ENCODE results near the gene MAN2B2.
"Not testable (repeated sequence)": the region's sequence is repeated elsewhere in the genome, so short reads cannot be mapped to it uniquely, and the experiment has no call there.

Gene MAN2B2

DNA sequence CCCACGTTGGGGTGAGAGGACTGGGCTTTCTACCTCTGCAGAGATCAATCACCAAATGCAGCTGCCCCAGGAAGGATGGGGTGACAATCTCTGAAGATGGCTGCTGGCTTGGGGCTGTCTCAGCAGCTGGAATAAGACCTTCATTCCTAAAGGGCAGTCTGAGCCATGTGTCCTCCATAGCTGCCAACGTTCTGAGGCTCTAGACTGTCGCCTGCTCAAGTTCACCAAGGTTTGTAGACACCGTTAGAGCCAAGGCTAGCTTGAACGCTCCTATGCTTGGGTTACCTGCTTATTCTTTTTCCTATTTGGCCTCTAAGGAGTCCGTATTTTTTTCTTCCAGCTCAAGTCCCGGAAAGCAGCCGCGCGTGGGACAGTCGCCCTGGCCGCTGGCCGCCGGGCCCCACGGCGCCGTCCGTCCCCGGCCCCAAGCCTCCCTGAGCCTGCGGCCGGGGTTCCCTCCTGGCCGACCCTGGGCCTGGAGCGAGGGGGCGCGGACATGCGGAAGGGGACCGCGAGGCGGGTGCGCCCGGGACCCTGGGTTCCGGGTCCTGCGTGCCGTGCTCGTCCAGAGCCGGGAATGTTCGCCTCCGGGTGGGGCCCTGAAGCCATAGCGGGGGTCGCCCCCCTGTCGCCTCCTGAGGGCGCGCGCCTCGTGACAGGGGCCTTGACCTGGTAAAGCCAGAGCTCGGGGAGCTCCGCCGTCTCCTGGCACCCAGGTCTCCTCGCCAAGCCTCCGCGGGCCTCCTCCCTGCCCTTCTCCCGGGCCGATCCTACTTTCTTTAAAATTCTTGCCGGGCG is 88.8 kb downstream of the MAN2B2 start:
- DNase-seq (ENCODE audit: insufficient read length, low spot score) (no peak), FAIRE-seq (no peak)
- TF ChIP-seq, protein P1, sequence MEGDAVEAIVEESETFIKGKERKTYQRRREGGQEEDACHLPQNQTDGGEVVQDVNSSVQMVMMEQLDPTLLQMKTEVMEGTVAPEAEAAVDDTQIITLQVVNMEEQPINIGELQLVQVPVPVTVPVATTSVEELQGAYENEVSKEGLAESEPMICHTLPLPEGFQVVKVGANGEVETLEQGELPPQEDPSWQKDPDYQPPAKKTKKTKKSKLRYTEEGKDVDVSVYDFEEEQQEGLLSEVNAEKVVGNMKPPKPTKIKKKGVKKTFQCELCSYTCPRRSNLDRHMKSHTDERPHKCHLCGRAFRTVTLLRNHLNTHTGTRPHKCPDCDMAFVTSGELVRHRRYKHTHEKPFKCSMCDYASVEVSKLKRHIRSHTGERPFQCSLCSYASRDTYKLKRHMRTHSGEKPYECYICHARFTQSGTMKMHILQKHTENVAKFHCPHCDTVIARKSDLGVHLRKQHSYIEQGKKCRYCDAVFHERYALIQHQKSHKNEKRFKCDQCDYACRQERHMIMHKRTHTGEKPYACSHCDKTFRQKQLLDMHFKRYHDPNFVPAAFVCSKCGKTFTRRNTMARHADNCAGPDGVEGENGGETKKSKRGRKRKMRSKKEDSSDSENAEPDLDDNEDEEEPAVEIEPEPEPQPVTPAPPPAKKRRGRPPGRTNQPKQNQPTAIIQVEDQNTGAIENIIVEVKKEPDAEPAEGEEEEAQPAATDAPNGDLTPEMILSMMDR (IDR thresholded peaks at IDR 0.05; ENCODE audit: insufficient read depth, missing control alignments): no peak

DNA sequence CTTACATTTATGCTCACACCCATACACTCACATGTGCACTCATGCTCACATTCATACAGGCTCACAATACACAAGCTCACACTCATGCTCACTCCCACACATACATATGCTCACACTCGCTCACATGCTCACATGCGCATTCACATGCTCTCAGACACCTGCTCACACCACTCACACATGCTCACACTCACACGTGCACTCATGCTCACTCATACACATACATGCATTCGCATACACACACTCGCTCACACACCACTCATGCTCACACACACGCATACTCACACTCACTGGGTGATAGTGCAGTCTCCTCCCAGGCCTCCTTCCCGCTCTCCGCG is 90.3 kb downstream of the MAN2B2 start:
- FAIRE-seq: no peak
- TF ChIP-seq, protein P1 (IDR thresholded peaks at IDR 0.05; ENCODE audit: insufficient read depth, missing control alignments): no peak
- DNase-seq (ENCODE audit: insufficient read length, low spot score): no peak

DNA sequence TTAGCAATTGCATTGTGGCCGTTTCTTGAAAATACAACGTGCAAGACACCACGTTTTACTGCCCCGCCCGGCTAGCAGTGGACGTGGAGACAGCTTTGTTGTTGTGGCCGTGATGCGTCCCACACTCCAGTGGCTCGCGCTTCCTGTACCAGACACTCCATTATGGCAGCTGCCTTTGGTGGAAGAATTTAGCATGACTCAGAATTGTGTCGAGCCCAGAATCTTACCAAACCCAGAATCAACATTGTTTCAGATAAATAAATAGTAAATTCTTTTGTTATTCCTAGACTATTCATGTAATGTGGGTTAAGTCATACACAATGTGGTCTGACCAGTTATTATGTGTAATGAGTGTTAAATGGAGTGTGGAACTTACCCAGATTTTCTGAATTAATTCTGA is 93.4 kb downstream of the MAN2B2 start:
- DNase-seq (ENCODE audit: insufficient read length, low spot score): no peak
- TF ChIP-seq, protein P1 (IDR thresholded peaks at IDR 0.05; ENCODE audit: insufficient read depth, missing control alignments): no peak
- no peak for FAIRE-seq

DNA sequence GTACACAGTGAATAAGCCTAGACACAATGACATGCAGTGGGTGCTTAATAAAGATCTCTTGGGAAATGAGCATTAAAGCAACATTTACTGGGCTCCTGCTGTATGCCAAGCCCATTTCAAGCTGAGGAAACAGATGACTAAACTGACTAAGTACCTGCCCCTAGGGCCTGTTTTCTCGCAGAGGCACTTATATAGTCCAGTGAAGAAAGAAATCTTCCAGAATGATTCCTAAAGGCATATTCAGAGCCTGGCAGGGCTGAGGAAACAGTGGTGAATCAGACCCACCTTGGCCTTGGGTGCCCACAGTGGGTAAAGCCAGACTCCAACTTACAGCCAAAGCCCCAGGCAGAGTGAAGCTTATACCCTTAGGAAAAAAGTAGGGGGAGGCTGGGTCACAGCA is 96.7 kb downstream of the MAN2B2 start:
- FAIRE-seq: no peak
- TF ChIP-seq, protein P1 (IDR thresholded peaks at IDR 0.05; ENCODE audit: insufficient read depth, missing control alignments): no peak
- DNase-seq (ENCODE audit: insufficient read length, low spot score): no peak

DNA sequence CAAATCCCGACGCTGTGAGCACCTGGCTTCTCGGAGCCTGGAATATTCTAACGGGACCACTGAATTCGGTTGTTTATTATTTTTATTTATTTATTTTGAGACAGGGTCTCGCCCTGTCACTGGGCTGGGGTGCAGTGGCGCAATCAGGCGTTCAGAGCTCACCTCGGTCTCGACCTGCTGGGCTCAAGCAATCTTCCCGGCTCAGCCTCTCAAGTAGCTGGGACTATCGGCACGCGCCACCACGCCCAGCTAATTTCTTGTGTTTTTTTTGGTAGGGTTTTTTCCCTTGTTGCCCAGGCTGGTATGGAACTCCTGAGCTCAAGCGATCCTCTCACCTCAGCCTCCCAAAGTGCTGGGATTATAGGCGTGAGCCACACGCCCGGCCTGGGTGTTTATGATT is 97.1 kb downstream of the MAN2B2 start:
- FAIRE-seq (no peak), DNase-seq (ENCODE audit: insufficient read length, low spot score) (no peak)
- TF ChIP-seq, protein P1 (IDR thresholded peaks at IDR 0.05; ENCODE audit: insufficient read depth, missing control alignments): no peak

DNA sequence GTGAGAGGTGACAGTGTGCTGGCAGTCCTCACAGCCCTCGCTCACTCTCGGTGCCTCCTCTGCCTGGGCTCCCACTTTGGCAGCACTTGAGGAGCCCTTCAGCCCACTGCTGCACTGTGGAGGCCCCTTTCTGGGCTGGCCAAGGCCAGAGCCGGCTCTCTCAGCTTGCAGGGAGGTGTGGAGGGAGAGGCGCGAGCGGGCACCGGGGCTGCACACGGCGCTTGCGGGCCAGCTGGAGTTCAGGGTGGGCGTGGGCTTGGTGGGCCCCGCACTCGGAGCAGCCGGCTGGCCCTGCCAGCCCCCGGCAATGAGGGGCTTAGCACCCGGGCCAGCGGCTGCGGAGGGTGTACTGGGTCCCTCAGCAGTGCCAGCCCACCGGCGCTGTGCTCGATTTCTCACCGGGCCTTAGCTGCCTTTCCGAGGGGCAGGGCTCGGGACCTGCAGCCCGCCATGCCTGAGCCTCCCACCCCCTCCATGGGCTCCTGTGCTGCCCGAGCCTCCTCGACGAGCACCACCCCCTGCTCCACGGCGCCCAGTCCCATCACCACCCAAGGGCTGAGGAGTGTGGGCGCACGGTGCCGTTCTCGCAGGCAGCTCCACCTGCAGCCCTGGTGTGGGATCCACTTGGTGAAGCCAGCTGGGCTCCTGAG is 97.7 kb downstream of the MAN2B2 start:
- DNase-seq (ENCODE audit: insufficient read length, low spot score); FAIRE-seq: not testable (repeated sequence)
